Muscle of arm (tissue), 12 donors: ENCODE results near the gene PPIL3. TPM values are rescaled to one million over a fixed set of nuclear protein-coding genes. Genes with fewer than 3 reads are reported as not detected.

Experiments
- polyA plus RNA-seq, 12 donors: library from polyadenylated mRNA; unstranded; fragments of 120-200 nt; gene quantifications; one replicate each; pipeline ENCODE4 v1.2.1, GENCODE V29; 2013; ENCODE audit not compliant: insufficient read length in 12 of 12

The PPIL3 gene
- polyA plus RNA-seq, 12 donors, result 22.5 to 83.4 (median 55.6) TPM; not detected in 1

Other genes with a start within 250 kb of the PPIL3 start
- gene BZW1, start 77.2 kb downstream of the PPIL3 start, polyA plus RNA-seq, result 100 to 1,000 TPM in 11 of 12 donors, not detected in 1; 105 to 165 (median 132) TPM
- gene CLK1, start 24.4 kb downstream of the PPIL3 start, polyA plus RNA-seq, result 100 to 1,000 TPM in 11 of 12 donors, not detected in 1; 101 to 206 (median 157) TPM
- gene NIF3L1, start 294 bp upstream of the PPIL3 start, polyA plus RNA-seq, result 10 to 100 TPM in 11 of 12 donors, not detected in 1; 15.0 to 28.6 (median 23.0) TPM
- gene ORC2, start 74.6 kb upstream of the PPIL3 start, polyA plus RNA-seq, result 10 to 100 TPM in 11 of 12 donors, not detected in 1; 13.5 to 31.7 (median 17.5) TPM
- 10 to 100 TPM in 4 of 12 donors, 1 to 10 TPM in 7, not detected in 1; 6.8 to 12.3 (median 9.3) TPM for gene HYCC2, start 182.6 kb upstream of the PPIL3 start, polyA plus RNA-seq
- 100 to 1,000 TPM in 5 of 12 donors, 10 to 100 TPM in 6, not detected in 1; 47.9 to 114 (median 99.3) TPM for gene NDUFB3, start 182.9 kb upstream of the PPIL3 start, polyA plus RNA-seq
- 10 to 100 TPM in 11 of 12 donors, not detected in 1; 30.8 to 62.4 (median 40.3) TPM for gene CFLAR, start 227.1 kb upstream of the PPIL3 start, polyA plus RNA-seq